ENCODE measurements around the gene ATG4A. TPM values are rescaled to one million over a fixed set of nuclear protein-coding genes. Genes with fewer than 3 reads are reported as not detected.

The ATG4A gene
- total RNA-seq, 1 donor from 2014 or later: 17.4 TPM

DNA sequence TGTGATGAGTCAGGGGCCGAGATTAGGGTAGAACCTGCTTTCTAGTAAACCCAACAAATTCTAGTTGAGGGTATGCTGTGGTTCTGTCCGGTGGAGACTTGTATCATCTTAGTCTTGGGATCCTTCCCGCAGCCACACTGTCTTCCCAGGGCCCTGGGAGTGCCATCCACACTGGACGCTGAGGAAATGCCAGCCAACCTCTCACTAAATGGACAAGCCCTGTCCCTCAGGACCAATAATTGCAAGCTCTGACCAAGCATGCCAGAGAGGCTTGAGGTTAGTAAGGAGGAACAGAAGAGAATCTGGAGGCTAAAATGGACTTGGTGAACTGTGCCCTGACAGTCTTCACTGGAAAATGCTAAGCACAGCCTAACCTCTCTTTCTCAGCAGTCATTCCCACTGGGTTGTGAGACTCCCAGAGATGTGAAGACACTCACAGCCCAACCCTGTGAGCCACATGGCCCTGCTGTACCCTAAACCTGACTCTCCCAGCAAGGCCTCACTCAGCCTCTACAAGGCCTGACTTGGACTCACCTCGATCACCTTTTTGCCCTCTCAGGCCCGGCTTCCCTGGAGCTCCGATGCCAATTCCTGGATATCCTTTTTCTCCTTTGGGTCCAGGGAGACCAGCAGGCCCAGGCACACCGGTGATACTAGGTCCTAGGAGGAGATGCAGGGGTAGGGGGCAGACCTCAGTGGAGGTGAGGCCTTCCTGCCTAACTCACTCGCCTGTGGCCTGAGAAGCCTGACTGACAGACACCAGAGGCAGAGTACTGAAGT, 77.6 kb downstream of the ATG4A start:
- Histone ChIP-seq H3K27ac (no peak overlapping the region), H3K9me3 (no peaks in the 10 kb centered on the region), H3K36me3 (no peaks in the 10 kb centered on the region), H3K4me1 (no peaks in the 10 kb centered on the region), H3K4me3 (no peak overlapping the region), H3K27me3 (ENCODE audit: low read depth) (no peaks in the 10 kb centered on the region)
- intact Hi-C loops (cut with DNase I): no loop called here
- TF ChIP-seq, protein P1, sequence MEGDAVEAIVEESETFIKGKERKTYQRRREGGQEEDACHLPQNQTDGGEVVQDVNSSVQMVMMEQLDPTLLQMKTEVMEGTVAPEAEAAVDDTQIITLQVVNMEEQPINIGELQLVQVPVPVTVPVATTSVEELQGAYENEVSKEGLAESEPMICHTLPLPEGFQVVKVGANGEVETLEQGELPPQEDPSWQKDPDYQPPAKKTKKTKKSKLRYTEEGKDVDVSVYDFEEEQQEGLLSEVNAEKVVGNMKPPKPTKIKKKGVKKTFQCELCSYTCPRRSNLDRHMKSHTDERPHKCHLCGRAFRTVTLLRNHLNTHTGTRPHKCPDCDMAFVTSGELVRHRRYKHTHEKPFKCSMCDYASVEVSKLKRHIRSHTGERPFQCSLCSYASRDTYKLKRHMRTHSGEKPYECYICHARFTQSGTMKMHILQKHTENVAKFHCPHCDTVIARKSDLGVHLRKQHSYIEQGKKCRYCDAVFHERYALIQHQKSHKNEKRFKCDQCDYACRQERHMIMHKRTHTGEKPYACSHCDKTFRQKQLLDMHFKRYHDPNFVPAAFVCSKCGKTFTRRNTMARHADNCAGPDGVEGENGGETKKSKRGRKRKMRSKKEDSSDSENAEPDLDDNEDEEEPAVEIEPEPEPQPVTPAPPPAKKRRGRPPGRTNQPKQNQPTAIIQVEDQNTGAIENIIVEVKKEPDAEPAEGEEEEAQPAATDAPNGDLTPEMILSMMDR (IDR thresholded peaks at IDR 0.05): no peak
- ATAC-seq: no peak
- no peak for DNase-seq

GRCh38 chrX:108169768-108170167, 78.2 kb downstream of the ATG4A start:
- DNase-seq (no peak), ATAC-seq (no peak)
- Histone ChIP-seq H3K27ac (no peak overlapping the region), H3K36me3 (no peaks in the 10 kb centered on the region), H3K9me3 (no peaks in the 10 kb centered on the region), H3K4me3 (no peak overlapping the region), H3K27me3 (ENCODE audit: low read depth) (no peaks in the 10 kb centered on the region), H3K4me1 (no peaks in the 10 kb centered on the region)
- TF ChIP-seq, protein P1 (IDR thresholded peaks at IDR 0.05): no peak
- intact Hi-C loops (cut with DNase I): no loop called here

- Histone ChIP-seq H3K27ac (no peak overlapping the region), H3K4me3 (no peak overlapping the region), H3K9me3 (no peaks in the 10 kb centered on the region), H3K4me1 (no peaks in the 10 kb centered on the region), H3K27me3 (ENCODE audit: low read depth) (no peaks in the 10 kb centered on the region), H3K36me3 (no peaks in the 10 kb centered on the region)
- intact Hi-C loops (cut with DNase I): no loop called here
- no peak for ATAC-seq
- TF ChIP-seq, protein P1 (IDR thresholded peaks at IDR 0.05): no peak
- DNase-seq: no peak
Observed at GRCh38 chrX:108171671-108172070, 80.1 kb downstream of the ATG4A start.

GRCh38 chrX:108173874-108174273, 82.3 kb downstream of the ATG4A start:
- no peaks in the 10 kb centered on the region for H3K36me3 ChIP-seq
- no peak overlapping the region for H3K4me3 ChIP-seq
- intact Hi-C loops (cut with DNase I): no loop called here
- no peak overlapping the region for H3K27ac ChIP-seq
- no peaks in the 10 kb centered on the region for H3K27me3 ChIP-seq (ENCODE audit: low read depth)
- no peaks in the 10 kb centered on the region for H3K9me3 ChIP-seq
- DNase-seq: no peak
- TF ChIP-seq, protein P1 (IDR thresholded peaks at IDR 0.05): no peak
- ATAC-seq: no peak
- no peaks in the 10 kb centered on the region for H3K4me1 ChIP-seq

- no peaks in the 10 kb centered on the region for H3K27me3 ChIP-seq (ENCODE audit: low read depth)
- no peaks in the 10 kb centered on the region for H3K9me3 ChIP-seq
- H3K36me3 ChIP-seq: no peaks in the 10 kb centered on the region
- ATAC-seq (no peak), DNase-seq (no peak)
- no peak overlapping the region for H3K27ac ChIP-seq
- TF ChIP-seq, protein P1 (IDR thresholded peaks at IDR 0.05): no peak
- no peak overlapping the region for H3K4me3 ChIP-seq
- intact Hi-C loops (cut with DNase I): no loop called here
- no peaks in the 10 kb centered on the region for H3K4me1 ChIP-seq
Observed at GRCh38 chrX:108177351-108178142, 86.0 kb downstream of the ATG4A start.
